Small intestine (tissue), 7 donors: ENCODE data around the gene SYNRG. TPM values are rescaled to one million over a fixed set of nuclear protein-coding genes. Genes with fewer than 3 reads are reported as not detected.
A peak's percentile ranks its signal among the peaks of the same experiment; 100 is the strongest.

Experiments used
- DNase-seq, 2 donors: peaks; one replicate each; pipeline versions ENCODE4 v3.0.0 to v3.0.0-alpha.2; 2013
- FAIRE-seq: peaks from 2 replicates; lab custom pipeline; 2012; peaks lifted over from hg19 to GRCh38; lab: Jason Lieb, UNC
- H3K27ac ChIP-seq, 3 donors: one replicate each; pipeline ENCODE4 v1.5.1; 2013; ENCODE audit warnings: low read length in 2 of 3, mild to moderate bottlenecking in 2 of 3, control low read depth in 1 of 3, inconsistent platforms in 1 of 3, low read depth in 1 of 3, moderate library complexity in 1 of 3
- H3K27me3 ChIP-seq, 3 donors: one replicate each; pipeline ENCODE4 v1.6.1; 2013; ENCODE audit warnings: low read length in 3 of 3, inconsistent platforms in 1 of 3; ENCODE audit not compliant: control insufficient read depth in 3 of 3, insufficient read depth in 3 of 3
- H3K36me3 ChIP-seq, 3 donors: one replicate each; pipeline ENCODE4 v1.6.1; 2013; ENCODE audit warnings: low read length in 3 of 3, inconsistent platforms in 1 of 3, low read depth in 1 of 3, mild to moderate bottlenecking in 1 of 3, moderate library complexity in 1 of 3; ENCODE audit not compliant: control insufficient read depth in 3 of 3, insufficient read depth in 2 of 3
- H3K4me1 ChIP-seq, 3 donors: one replicate each; pipeline ENCODE4 v1.6.1; 2013; ENCODE audit warnings: low read length in 2 of 3, inconsistent platforms in 1 of 3, low read depth in 1 of 3, mild to moderate bottlenecking in 1 of 3, moderate library complexity in 1 of 3; ENCODE audit not compliant: control insufficient read depth in 3 of 3, insufficient read depth in 2 of 3
- H3K4me3 ChIP-seq, 3 donors: one replicate each; pipeline ENCODE4 v1.5.1; 2013; ENCODE audit warnings: low read length in 3 of 3, control low read depth in 1 of 3, inconsistent platforms in 1 of 3, low read depth in 1 of 3, mild to moderate bottlenecking in 1 of 3, moderate library complexity in 1 of 3
- H3K9me3 ChIP-seq, 2 donors: one replicate each; pipeline ENCODE4 v1.6.1; 2013; ENCODE audit warnings: low read depth in 1 of 2, low read length in 1 of 2; ENCODE audit not compliant: control insufficient read depth in 2 of 2, insufficient read depth in 1 of 2
- WGBS, 3 donors: extraction: QIAGEN DNeasy Blood & Tissue Kit; methylation state at CpG; one replicate each; pipeline ENCODE4 v1.1.7; 2013; 5-methylcytosine and 5-hydroxymethylcytosine counted together
- polyA plus RNA-seq, 4 donors: library from polyadenylated mRNA; stranded (reverse) in 3 of 4; unstranded in 1 of 4; fragments of 200-250 nt in 3 of 4; fragments of 120-200 nt in 1 of 4; gene quantifications; one replicate each; pipeline versions ENCODE4 v1.2.1 to v1.2.3, GENCODE V29; 2013
- donor health status: healthy with polysubstance abuse.
- donor health status: control.
- donor health status: control.
- donor health status: Bipolar disorder and iron deficiency.
- donor health status: healthy.

Gene SYNRG
- polyA plus RNA-seq, 4 donors: 7.6 to 35.8 (median 9.2) TPM

DNA sequence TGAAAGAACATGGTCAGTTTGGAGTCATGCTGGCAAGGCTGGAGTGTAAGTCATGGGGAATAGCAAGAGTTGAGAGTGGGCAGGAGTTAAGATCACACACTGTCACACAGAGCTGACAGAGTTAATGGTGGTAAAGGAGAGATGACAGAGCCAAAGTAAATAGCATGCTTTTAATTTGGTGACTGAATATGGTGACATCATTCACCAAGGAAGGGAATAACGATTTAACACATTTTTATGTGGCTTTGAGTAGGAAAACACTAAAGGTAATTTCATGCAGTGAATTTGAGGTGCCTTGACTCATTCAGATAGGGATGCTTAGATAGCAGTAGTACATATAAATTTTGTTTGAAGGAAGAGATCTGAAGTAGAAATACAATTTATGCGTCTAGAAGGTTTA, 42.1 kb downstream of the SYNRG start:
- FAIRE-seq: no peak
- H3K4me3 ChIP-seq: no peak overlapping the region
- H3K36me3 ChIP-seq: peaks cover 10 to 33% (median 24%) of the 10 kb centered on the region in 3 donors
- WGBS, 3 donors: 82 to 87% (median 85%) methylated on average over 2 of the region's 2 CpGs
- H3K4me1 ChIP-seq: no peaks in the 10 kb centered on the region
- no peaks in the 10 kb centered on the region for H3K27me3 ChIP-seq
- DNase-seq: no peak
- no peak overlapping the region for H3K27ac ChIP-seq
- no peaks in the 10 kb centered on the region for H3K9me3 ChIP-seq

DNA sequence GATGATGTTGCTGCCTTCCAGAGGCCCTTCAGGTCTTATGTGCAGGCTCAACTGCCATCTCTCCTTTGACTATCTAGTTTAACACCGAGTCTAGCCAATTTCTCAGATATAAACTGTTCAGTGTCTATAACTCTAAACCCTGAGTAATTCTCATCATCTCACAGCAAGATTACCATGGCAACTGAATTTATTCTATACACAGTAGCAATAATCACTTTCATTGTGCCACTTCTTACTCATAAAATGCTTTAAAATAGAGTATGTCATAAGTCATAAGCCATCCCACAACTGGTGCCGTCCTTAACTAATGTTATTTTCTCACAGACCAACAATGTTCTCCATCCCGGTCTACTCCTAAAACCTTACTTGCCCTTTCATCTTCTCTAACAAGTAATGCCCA, 45.0 kb downstream of the SYNRG start:
- Histone ChIP-seq H3K4me1 (no peaks in the 10 kb centered on the region), H3K4me3 (no peak overlapping the region), H3K27me3 (no peaks in the 10 kb centered on the region), H3K27ac (no peak overlapping the region), H3K36me3 (peaks cover 12 to 34% (median 23%) of the 10 kb centered on the region in 3 donors), H3K9me3 (no peaks in the 10 kb centered on the region)
- no peak for DNase-seq
- 94 to 98% (median 94%) methylated on average over 3 of the region's 3 CpGs for WGBS, 3 donors
- FAIRE-seq: no peak

GRCh38 chr17:37562016-37562745, 47.0 kb downstream of the SYNRG start:
- H3K4me1 ChIP-seq: no peaks in the 10 kb centered on the region
- H3K27me3 ChIP-seq: no peaks in the 10 kb centered on the region
- no peak overlapping the region for H3K27ac ChIP-seq
- H3K4me3 ChIP-seq: no peak overlapping the region
- peaks cover 19 to 30% (median 19%) of the 10 kb centered on the region in 3 donors for H3K36me3 ChIP-seq
- DNase-seq (no peak), FAIRE-seq (no peak)
- WGBS, 3 donors: 70 to 84% (median 82%) methylated on average over 5 of the region's 5 CpGs
- H3K9me3 ChIP-seq: no peaks in the 10 kb centered on the region

DNA sequence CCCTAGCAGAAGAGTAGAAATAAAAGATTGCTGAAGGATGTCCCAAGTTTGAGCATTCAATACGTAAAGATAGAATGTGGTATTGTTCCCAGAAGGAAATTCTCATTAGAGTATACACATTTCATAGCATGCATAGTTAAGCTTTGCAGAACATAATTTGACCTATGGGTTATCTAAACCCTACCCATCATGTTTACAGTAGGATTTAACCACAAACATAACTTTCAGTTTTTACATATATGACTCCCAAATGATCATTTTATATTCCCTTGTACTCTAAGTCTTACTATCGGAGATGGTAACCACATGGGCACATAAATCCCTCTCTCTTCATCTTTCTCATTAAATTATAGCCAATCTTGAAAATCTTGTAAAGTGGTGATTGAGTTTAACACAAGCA, 50.9 kb downstream of the SYNRG start:
- H3K27ac ChIP-seq: no peak overlapping the region
- WGBS, 3 donors: 90 to 96% (median 95%) methylated on average over 2 of the region's 2 CpGs
- H3K9me3 ChIP-seq: no peaks in the 10 kb centered on the region
- H3K27me3 ChIP-seq: no peaks in the 10 kb centered on the region
- H3K4me3 ChIP-seq: no peak overlapping the region
- peaks cover 14 to 26% (median 21%) of the 10 kb centered on the region in 3 donors for H3K36me3 ChIP-seq
- no peaks in the 10 kb centered on the region for H3K4me1 ChIP-seq
- no peak for DNase-seq
- no peak for FAIRE-seq

DNA sequence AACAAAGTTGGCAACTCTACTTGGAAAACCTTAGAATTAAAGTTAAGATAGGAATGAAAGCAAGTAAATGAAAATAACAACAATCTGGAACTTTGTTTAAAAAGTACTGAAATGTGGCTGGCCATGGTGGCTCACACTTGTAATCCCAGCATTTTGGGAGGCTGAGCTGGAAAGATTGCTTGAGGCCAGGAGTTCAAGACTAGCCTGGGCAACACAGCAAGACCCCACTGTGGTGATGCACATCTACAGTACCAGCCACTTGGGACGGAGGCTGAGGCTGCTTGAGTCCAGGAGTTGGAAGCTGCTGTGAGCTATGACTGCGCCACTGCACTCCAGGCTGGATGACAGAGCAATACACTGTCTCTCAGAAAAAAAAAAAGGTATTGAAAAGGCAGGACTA, 51.7 kb downstream of the SYNRG start:
- no peaks in the 10 kb centered on the region for H3K4me1 ChIP-seq
- no peak overlapping the region for H3K4me3 ChIP-seq
- no peak overlapping the region for H3K27ac ChIP-seq
- no peaks in the 10 kb centered on the region for H3K27me3 ChIP-seq
- DNase-seq (no peak), FAIRE-seq (no peak)
- H3K9me3 ChIP-seq: no peaks in the 10 kb centered on the region
- H3K36me3 ChIP-seq: peaks cover 14 to 30% (median 24%) of the 10 kb centered on the region in 3 donors
- WGBS, 3 donors: 97 to 100% (median 100%) methylated on average over 2 of the region's 2 CpGs

GRCh38 chr17:37555386-37555785, 53.8 kb downstream of the SYNRG start:
- Histone ChIP-seq H3K36me3 (peaks cover 11 to 25% (median 21%) of the 10 kb centered on the region in 3 donors), H3K27me3 (no peaks in the 10 kb centered on the region), H3K27ac (no peak overlapping the region), H3K4me3 (no peak overlapping the region), H3K4me1 (no peaks in the 10 kb centered on the region), H3K9me3 (no peaks in the 10 kb centered on the region)
- no peak for FAIRE-seq
- WGBS, 3 donors: 66 to 80% (median 78%) methylated on average over 3 of the region's 3 CpGs
- peak in 1 of 2 donors; percentile 2 for DNase-seq

DNA sequence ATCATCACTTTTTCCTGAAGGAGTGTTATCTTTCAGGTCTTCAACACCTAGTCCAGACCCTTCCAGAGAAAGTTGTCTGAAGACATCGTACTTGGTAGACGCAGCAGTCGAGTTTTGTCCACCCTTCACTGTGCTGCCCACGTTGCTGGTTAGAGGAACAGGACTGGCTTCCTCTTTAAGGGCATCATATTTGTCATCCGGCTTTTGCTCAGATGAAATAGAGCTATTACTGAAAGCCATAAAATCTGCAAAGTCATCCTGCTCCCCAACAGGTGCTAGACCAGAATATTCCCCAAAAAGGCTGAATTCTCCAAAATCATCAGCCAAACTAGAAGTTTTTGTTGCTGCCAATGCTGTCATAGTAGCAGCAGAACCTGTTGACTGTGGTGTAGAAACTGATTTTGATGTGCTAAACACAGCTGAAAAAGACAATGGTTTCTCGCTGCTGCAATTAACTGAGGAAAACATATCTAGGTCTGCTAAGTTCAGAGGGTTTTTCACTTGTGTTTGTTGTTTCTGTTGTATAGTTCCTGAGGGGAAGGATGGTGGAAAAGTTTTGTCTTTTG, 55.7 kb downstream of the SYNRG start:
- Histone ChIP-seq H3K27me3 (no peaks in the 10 kb centered on the region), H3K36me3 (peaks cover 5 to 25% (median 17%) of the 10 kb centered on the region in 3 donors), H3K4me3 (no peak overlapping the region), H3K4me1 (no peaks in the 10 kb centered on the region), H3K27ac (no peak overlapping the region), H3K9me3 (no peaks in the 10 kb centered on the region)
- FAIRE-seq: no peak
- DNase-seq: no peak
- 86 to 93% (median 88%) methylated on average over 6 of the region's 6 CpGs for WGBS, 3 donors

DNA sequence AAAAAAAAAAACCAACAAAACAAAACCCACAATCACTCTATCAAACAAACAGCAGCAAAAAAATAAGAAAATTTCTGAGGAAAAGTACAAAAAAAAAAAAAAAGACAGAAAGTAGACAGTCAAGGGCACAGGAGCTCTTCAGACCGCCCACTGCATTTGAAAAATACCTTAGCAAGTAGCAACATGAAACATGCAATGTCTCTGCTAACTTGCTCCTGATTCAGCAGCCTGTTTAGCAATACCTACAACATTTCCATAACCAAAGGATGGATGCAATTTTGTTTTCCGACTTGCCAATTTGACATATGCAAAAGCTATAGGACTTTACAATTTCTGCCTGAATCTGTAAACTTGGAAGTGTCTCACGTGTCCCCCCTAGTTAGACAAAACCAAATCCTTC, 57.4 kb downstream of the SYNRG start:
- Histone ChIP-seq H3K27ac (no peak overlapping the region), H3K36me3 (peaks cover 0 to 22% (median 14%) of the 10 kb centered on the region in 3 donors), H3K4me1 (no peaks in the 10 kb centered on the region), H3K27me3 (no peaks in the 10 kb centered on the region), H3K9me3 (no peaks in the 10 kb centered on the region), H3K4me3 (no peak overlapping the region)
- DNase-seq (no peak), FAIRE-seq (no peak)
- 93 to 96% (median 93%) methylated on average over 3 of the region's 3 CpGs for WGBS, 3 donors
